GM12872 (cell line): ENCODE results near the gene TSC22D1.

Experiments
- TF ChIP-seq, protein P1 (sequence below): IDR thresholded peaks from 3 replicates; pipeline ENCODE4 v1.5.1; 2011; ENCODE audit warnings: low read depth, mild to moderate bottlenecking, low read length, moderate library complexity; ENCODE audit not compliant: insufficient read depth

The TSC22D1 gene

GRCh38 chr13:44459674-44460073 is 116.5 kb downstream of the TSC22D1 start:
- TF ChIP-seq, protein P1, sequence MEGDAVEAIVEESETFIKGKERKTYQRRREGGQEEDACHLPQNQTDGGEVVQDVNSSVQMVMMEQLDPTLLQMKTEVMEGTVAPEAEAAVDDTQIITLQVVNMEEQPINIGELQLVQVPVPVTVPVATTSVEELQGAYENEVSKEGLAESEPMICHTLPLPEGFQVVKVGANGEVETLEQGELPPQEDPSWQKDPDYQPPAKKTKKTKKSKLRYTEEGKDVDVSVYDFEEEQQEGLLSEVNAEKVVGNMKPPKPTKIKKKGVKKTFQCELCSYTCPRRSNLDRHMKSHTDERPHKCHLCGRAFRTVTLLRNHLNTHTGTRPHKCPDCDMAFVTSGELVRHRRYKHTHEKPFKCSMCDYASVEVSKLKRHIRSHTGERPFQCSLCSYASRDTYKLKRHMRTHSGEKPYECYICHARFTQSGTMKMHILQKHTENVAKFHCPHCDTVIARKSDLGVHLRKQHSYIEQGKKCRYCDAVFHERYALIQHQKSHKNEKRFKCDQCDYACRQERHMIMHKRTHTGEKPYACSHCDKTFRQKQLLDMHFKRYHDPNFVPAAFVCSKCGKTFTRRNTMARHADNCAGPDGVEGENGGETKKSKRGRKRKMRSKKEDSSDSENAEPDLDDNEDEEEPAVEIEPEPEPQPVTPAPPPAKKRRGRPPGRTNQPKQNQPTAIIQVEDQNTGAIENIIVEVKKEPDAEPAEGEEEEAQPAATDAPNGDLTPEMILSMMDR, result no peak

GRCh38 chr13:44458313-44458975 is 117.7 kb downstream of the TSC22D1 start:
- TF ChIP-seq, protein P1, result no peak

DNA sequence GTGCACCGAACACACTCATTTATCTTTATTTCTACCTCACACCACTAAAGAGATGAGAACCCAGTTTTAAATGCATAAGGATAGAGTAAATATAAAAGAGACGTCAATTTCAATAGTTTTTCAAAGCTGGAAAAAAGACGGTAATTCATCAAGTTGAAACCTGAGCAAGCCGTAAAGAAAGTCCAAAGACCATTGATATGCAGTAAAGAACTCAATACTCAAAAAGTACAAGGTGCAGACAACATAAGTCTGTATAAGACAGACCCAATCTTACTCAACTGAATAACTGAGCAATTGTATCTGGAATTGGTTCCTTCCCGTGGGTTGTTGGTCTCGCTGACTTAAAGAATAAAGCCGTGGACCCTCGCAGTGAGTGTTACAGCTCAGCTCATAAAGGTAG is 120.4 kb downstream of the TSC22D1 start:
- TF ChIP-seq, protein P1, result no peak

GRCh38 chr13:44453881-44454280 is 122.2 kb downstream of the TSC22D1 start:
- TF ChIP-seq, protein P1, result no peak

DNA sequence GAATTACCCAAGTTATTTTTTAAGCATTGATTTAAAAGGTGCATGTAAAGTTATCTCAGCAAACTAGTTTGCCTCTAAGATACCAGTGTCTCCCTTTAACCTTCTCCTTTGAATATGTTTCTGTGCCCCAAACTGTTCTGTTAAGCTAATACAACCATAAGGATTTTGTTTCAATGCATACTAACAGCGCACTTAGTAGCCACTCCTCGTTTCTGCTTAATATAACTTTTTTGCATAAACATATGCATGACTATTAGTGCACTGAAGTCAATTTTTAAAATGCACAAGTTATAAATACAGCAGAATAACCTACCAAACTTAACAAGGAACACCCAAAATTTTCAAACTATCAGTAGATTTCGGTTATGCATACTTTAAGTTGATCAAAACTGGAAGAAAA is 123.1 kb downstream of the TSC22D1 start:
- TF ChIP-seq, protein P1, result no peak

DNA sequence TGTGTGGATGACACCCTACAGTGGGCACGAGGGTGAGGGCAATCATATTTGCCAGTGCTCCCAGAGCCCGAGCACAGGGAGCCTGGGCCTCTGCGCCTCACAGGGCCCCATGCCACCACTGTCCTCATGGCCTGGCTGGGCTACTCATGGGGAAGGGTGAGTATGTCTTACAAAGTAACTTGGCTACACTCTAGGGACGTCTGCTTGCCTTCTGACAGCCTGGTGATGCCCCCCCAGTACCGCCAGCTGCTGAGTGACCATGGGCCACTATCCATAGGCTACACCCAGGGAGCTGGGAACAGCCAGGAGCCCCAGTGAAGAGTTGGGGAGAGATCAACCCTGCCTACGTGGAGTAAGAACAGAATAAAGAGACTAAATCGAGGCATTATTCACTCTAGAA is 123.7 kb downstream of the TSC22D1 start:
- TF ChIP-seq, protein P1, result no peak

DNA sequence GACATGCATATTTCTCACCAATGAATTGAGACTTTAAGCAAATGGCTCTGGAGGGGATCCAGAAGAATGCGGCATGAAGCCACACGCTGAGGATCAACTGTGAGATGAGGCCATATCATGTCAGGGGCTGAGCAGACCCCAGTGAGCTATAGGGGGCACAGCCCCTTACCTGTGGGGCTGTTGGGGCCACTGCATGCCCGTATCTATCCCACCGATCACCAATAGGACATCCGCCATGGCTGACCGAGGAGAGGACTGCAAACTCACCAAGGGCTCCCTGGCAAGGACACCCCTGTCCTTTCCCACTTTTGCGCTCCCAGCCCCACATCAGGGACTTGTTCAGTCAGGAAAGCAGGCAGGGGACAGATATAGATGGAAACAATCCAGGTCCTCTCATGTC is 124.5 kb downstream of the TSC22D1 start:
- TF ChIP-seq, protein P1, result no peak
